ENCODE data around the gene PRPS1L1. TPM values are rescaled to one million over a fixed set of nuclear protein-coding genes. Genes with fewer than 3 reads are reported as not detected.

The PRPS1L1 gene
- polyA plus RNA-seq, 1 donor (not counting 4 experiments of a cell fraction or from before 2014, with no cell fraction given) = not detected

DNA sequence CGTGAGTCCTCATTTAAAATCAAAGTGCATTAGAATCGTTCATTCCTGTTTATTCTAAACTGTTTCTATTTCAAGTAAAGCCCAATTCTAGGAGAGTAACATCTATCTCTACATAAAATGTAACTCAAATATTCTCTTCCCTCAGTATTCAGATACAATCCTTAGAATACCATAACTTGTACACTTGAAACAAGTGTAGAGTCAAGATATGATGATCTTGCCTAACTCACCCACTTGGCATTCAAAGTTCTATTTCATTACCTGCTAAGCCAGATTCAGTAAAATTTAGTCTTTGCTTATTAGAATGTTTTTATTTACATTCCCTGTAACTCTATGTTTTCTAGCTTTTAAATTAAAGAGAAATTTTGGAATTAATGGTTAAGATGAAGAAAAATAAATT, 31.6 kb downstream of the PRPS1L1 start:
- no peaks in the 10 kb centered on the region for H3K4me1 ChIP-seq (ENCODE audit: control insufficient read depth, extremely low read depth, insufficient read depth, low read length)
- H3K79me2 ChIP-seq (ENCODE audit: control insufficient read depth, insufficient read depth, low read length) = no peaks in the 10 kb centered on the region
- no peaks in the 10 kb centered on the region for H3K36me3 ChIP-seq (ENCODE audit: control insufficient read depth in 2 of 2, extremely low read depth in 1 of 2, insufficient read depth in 2 of 2, low read length in 2 of 2)
- dilution Hi-C loops (cut with MboI; ENCODE audit: extremely low pct_ligation_motif_present, low sequenced_read_pairs) = no loop called here
- TF ChIP-seq, protein P1, sequence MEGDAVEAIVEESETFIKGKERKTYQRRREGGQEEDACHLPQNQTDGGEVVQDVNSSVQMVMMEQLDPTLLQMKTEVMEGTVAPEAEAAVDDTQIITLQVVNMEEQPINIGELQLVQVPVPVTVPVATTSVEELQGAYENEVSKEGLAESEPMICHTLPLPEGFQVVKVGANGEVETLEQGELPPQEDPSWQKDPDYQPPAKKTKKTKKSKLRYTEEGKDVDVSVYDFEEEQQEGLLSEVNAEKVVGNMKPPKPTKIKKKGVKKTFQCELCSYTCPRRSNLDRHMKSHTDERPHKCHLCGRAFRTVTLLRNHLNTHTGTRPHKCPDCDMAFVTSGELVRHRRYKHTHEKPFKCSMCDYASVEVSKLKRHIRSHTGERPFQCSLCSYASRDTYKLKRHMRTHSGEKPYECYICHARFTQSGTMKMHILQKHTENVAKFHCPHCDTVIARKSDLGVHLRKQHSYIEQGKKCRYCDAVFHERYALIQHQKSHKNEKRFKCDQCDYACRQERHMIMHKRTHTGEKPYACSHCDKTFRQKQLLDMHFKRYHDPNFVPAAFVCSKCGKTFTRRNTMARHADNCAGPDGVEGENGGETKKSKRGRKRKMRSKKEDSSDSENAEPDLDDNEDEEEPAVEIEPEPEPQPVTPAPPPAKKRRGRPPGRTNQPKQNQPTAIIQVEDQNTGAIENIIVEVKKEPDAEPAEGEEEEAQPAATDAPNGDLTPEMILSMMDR (optimal IDR thresholded peaks at IDR 0.05 in 1 of 3, IDR thresholded peaks at IDR 0.05 in 1 of 3, conservative IDR thresholded peaks at IDR 0.05 in 1 of 3; ENCODE audit: extremely low read depth in 1 of 3, insufficient read depth in 2 of 3, low read length in 3 of 3) = no peak
- no peak for TF ChIP-seq EZH2 (IDR thresholded peaks at IDR 0.05; ENCODE audit: low read length)
- no peaks in the 10 kb centered on the region for H4K20me1 ChIP-seq (ENCODE audit: control insufficient read depth, extremely low read depth, insufficient read depth, low read length)
- H3K27ac ChIP-seq (ENCODE audit: control insufficient read depth, insufficient read depth, low read length) = no peak overlapping the region
- H2AFZ ChIP-seq (ENCODE audit: control insufficient read depth, low read length) = no peak overlapping the region
- H3K9ac ChIP-seq (ENCODE audit: control insufficient read depth, extremely low read depth, insufficient read depth, low read length) = no peak overlapping the region
- DNase-seq (ENCODE audit: low read depth, low spot score) = no peak
- no peaks in the 10 kb centered on the region for H3K9me3 ChIP-seq (ENCODE audit: control insufficient read depth, low read depth, low read length)
- H3K4me2 ChIP-seq (ENCODE audit: control insufficient read depth, extremely low read depth, insufficient read depth, low read depth, low read length) = no peak overlapping the region
- H3K9me1 ChIP-seq (ENCODE audit: control insufficient read depth, extremely low read depth, insufficient read depth, low read length) = no peaks in the 10 kb centered on the region
- FAIRE-seq = no peak
- no peaks in the 10 kb centered on the region for H3K27me3 ChIP-seq (ENCODE audit: control insufficient read depth, extremely low read depth, insufficient read depth, low read length)
- no peak overlapping the region for H3K4me3 ChIP-seq (ENCODE audit: control insufficient read depth in 2 of 3, extremely low read depth in 1 of 3, insufficient read depth in 2 of 3, low read depth in 1 of 3, low read length in 3 of 3)

DNA sequence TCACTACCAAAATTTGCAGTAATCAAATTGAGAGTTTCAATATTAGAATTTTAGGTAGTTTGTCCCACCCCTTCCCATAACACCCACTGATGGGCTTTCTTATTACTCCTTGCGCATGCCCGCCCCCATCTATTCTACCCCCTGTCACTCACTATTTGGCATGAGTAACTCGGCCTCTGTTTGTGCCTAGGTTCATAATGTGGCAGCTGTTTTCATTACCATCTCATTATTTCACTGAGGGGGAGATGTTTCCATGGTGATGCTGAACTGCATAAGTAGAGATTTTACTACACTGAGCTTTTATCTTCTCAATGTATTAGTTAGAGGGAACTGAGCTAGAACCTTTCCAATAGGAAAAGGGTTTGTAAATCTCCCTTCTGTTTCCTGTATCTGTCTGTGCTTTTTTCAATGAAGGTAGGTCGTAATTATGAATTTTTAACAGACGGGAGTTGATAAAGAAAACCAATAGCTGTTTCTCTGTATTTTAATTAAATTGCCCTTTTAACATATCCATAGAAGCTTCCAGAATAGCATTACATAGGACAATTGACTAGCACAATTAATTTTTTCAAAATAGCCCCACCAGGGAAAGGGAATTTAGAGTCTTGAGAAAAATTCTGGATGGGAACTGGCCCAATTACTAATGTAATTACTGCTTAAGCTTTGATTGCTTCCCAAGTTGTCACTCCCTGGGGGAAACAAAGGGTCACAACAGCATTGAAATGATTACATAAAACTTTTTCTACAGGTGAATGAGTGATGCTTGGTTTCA, 33.4 kb downstream of the PRPS1L1 start:
- no peak for DNase-seq (ENCODE audit: low read depth, low spot score)
- no peaks in the 10 kb centered on the region for H3K36me3 ChIP-seq (ENCODE audit: control insufficient read depth in 2 of 2, extremely low read depth in 1 of 2, insufficient read depth in 2 of 2, low read length in 2 of 2)
- H3K27ac ChIP-seq (ENCODE audit: control insufficient read depth, insufficient read depth, low read length) = no peak overlapping the region
- dilution Hi-C loops (cut with MboI; ENCODE audit: extremely low pct_ligation_motif_present, low sequenced_read_pairs) = no loop called here
- TF ChIP-seq EZH2 (IDR thresholded peaks at IDR 0.05; ENCODE audit: low read length) = no peak
- TF ChIP-seq, protein P1 (optimal IDR thresholded peaks at IDR 0.05 in 1 of 3, IDR thresholded peaks at IDR 0.05 in 1 of 3, conservative IDR thresholded peaks at IDR 0.05 in 1 of 3; ENCODE audit: extremely low read depth in 1 of 3, insufficient read depth in 2 of 3, low read length in 3 of 3) = no peak
- no peak overlapping the region for H3K9ac ChIP-seq (ENCODE audit: control insufficient read depth, extremely low read depth, insufficient read depth, low read length)
- H3K79me2 ChIP-seq (ENCODE audit: control insufficient read depth, insufficient read depth, low read length) = no peaks in the 10 kb centered on the region
- no peaks in the 10 kb centered on the region for H3K9me3 ChIP-seq (ENCODE audit: control insufficient read depth, low read depth, low read length)
- no peaks in the 10 kb centered on the region for H3K27me3 ChIP-seq (ENCODE audit: control insufficient read depth, extremely low read depth, insufficient read depth, low read length)
- no peak for FAIRE-seq
- no peaks in the 10 kb centered on the region for H3K9me1 ChIP-seq (ENCODE audit: control insufficient read depth, extremely low read depth, insufficient read depth, low read length)
- H3K4me2 ChIP-seq (ENCODE audit: control insufficient read depth, extremely low read depth, insufficient read depth, low read depth, low read length) = no peak overlapping the region
- H3K4me1 ChIP-seq (ENCODE audit: control insufficient read depth, extremely low read depth, insufficient read depth, low read length) = no peaks in the 10 kb centered on the region
- H4K20me1 ChIP-seq (ENCODE audit: control insufficient read depth, extremely low read depth, insufficient read depth, low read length) = no peaks in the 10 kb centered on the region
- no peak overlapping the region for H2AFZ ChIP-seq (ENCODE audit: control insufficient read depth, low read length)
- no peak overlapping the region for H3K4me3 ChIP-seq (ENCODE audit: control insufficient read depth in 2 of 3, extremely low read depth in 1 of 3, insufficient read depth in 2 of 3, low read depth in 1 of 3, low read length in 3 of 3)
